SK-N-SH (cell line): ENCODE data around the gene TXNRD2. TPM values are rescaled to one million over a fixed set of nuclear protein-coding genes. Genes with fewer than 3 reads are reported as not detected.

Source experiments
- CTCF ChIA-PET: fragments of 300-600, 350-600 bp; formaldehyde crosslinking; extraction: SDS; loops from one replicate; lab custom pipeline; 2021; lab: Yijun Ruan, JAX
- POLR2A ChIA-PET: fragments of 350-600 bp; sonication (Branson Sonifier 250); formaldehyde crosslinking; extraction: SDS; loops from one replicate; lab custom pipeline; 2020; ENCODE audit warnings: antibody characterized with exemption, inconsistent platforms; lab: Yijun Ruan, JAX
- DNase-seq: peaks from one replicate; pipeline ENCODE4 v3.0.0; 2012
- H2AFZ ChIP-seq: fragments of 200-600 bp; sonication (generic); 2 replicates; pipeline ENCODE4 v1.8.1; 2016; ENCODE audit warnings: antibody characterized with exemption, mild to moderate bottlenecking, low read depth
- H3F3A ChIP-seq: fragments of 200-600 bp; sonication (generic); replicated peaks from 2 replicates; pipeline ENCODE3; 2016; ENCODE audit warnings: antibody characterized with exemption, mild to moderate bottlenecking; ENCODE audit not compliant: insufficient read depth
- H3K27ac ChIP-seq, 2 experiments: fragments of 200-500 bp in 1 of 2; fragments of 200-600 bp in 1 of 2; sonication (Bioruptor generic) in 1 of 2; sonication (generic), shearing (Covaris generic) in 1 of 2; 2 replicates each; pipeline versions ENCODE4 v1.5.1 to v1.6.1; 2014 to 2016; ENCODE audit warnings: low read depth in 2 of 2, inconsistent platforms in 1 of 2, low read length in 1 of 2, mild to moderate bottlenecking in 1 of 2, mixed read lengths in 1 of 2
- H3K27me3 ChIP-seq: fragments of 200-600 bp; sonication (generic), shearing (Covaris generic); 2 replicates; pipeline ENCODE4 v1.6.1; 2016; ENCODE audit warnings: mixed run types; ENCODE audit not compliant: insufficient read depth
- H3K36me3 ChIP-seq, 2 experiments: fragments of 200-500 bp in 1 of 2; fragments of 200-600 bp in 1 of 2; sonication (Bioruptor generic) in 1 of 2; sonication (generic) in 1 of 2; replicated peaks in 1 of 2; 2 replicates each; pipeline versions ENCODE3 to v1.5.1; 2014 to 2016; ENCODE audit warnings: low read length in 1 of 2, mild to moderate bottlenecking in 1 of 2; ENCODE audit not compliant: insufficient read depth in 2 of 2, control insufficient read depth in 1 of 2
- H3K4me1 ChIP-seq, 2 experiments: fragments of 200-500 bp in 1 of 2; fragments of 200-600 bp in 1 of 2; sonication (Bioruptor generic) in 1 of 2; sonication (generic), shearing (Covaris generic) in 1 of 2; 2 replicates each; pipeline versions ENCODE4 v1.5.1 to v1.6.1; 2014 to 2016; ENCODE audit warnings: low read depth in 1 of 2, low read length in 1 of 2, mixed run types in 1 of 2; ENCODE audit not compliant: insufficient read depth in 2 of 2, control insufficient read depth in 1 of 2
- H3K4me2 ChIP-seq: fragments of 200-600 bp; sonication (generic), shearing (Covaris generic); 2 replicates; pipeline ENCODE4 v1.6.1; 2017; ENCODE audit warnings: mixed run types
- H3K4me3 ChIP-seq, 2 experiments: fragments of 200-500 bp in 1 of 2; fragments of 200-600 bp in 1 of 2; sonication (Bioruptor generic) in 1 of 2; sonication (generic), shearing (Covaris generic) in 1 of 2; 2 replicates each; pipeline versions ENCODE4 v1.5.1 to v1.8.1; 2014 to 2016; ENCODE audit warnings: low read depth in 2 of 2, inconsistent platforms in 1 of 2, low read length in 1 of 2, mild to moderate bottlenecking in 1 of 2, mixed read lengths in 1 of 2, moderate library complexity in 1 of 2
- H3K79me2 ChIP-seq: fragments of 200-600 bp; sonication (generic); 2 replicates; pipeline ENCODE4 v1.8.1; 2017; ENCODE audit warnings: mild to moderate bottlenecking; ENCODE audit not compliant: insufficient read depth
- H3K9ac ChIP-seq: fragments of 200-600 bp; sonication (generic); 2 replicates; pipeline ENCODE4 v1.6.1; 2017; ENCODE audit warnings: mixed run types
- H3K9me2 ChIP-seq: fragments of 200-600 bp; sonication (generic); 2 replicates; pipeline ENCODE4 v1.6.1; 2017; ENCODE audit warnings: mixed run types
- H3K9me3 ChIP-seq: fragments of 200-600 bp; sonication (generic); 2 replicates; pipeline ENCODE4 v1.6.1; 2017; ENCODE audit warnings: mixed run types, mild to moderate bottlenecking, moderate library complexity
- H4K20me1 ChIP-seq: fragments of 200-600 bp; sonication (generic); 2 replicates; pipeline ENCODE4 v1.6.1; 2017; ENCODE audit warnings: mild to moderate bottlenecking, mixed run types; ENCODE audit not compliant: insufficient read depth
- CHD2 ChIP-seq: fragments of 150-350 bp; IDR thresholded peaks from 2 replicates; pipeline ENCODE4 v1.6.1; 2018; ENCODE audit warnings: low read length; ENCODE audit not compliant: partially characterized antibody
- CTCF ChIP-seq: fragments of 200-600 bp; sonication (generic); IDR thresholded peaks from 2 replicates; pipeline ENCODE4 v1.6.1; 2017; ENCODE audit warnings: antibody characterized with exemption, mild to moderate bottlenecking, moderate library complexity
- ELF1 ChIP-seq: IDR thresholded peaks from 2 replicates; pipeline ENCODE4 v1.4.0; 2012
- GABPA ChIP-seq: IDR thresholded peaks from 2 replicates; pipeline ENCODE4 v1.4.0; 2012; ENCODE audit warnings: low read depth, mild to moderate bottlenecking
- JUND ChIP-seq: IDR thresholded peaks from 2 replicates; pipeline ENCODE4 v1.4.0; 2012
- MEF2A ChIP-seq: IDR thresholded peaks from 2 replicates; pipeline ENCODE4 v1.4.0; 2012; ENCODE audit warnings: low read depth, borderline replicate concordance
- NFIC ChIP-seq: IDR thresholded peaks from 2 replicates; pipeline ENCODE4 v1.4.0; 2012; ENCODE audit warnings: borderline replicate concordance
- RAD21 ChIP-seq: IDR thresholded peaks from 2 replicates; pipeline ENCODE4 v1.6.1; 2012; ENCODE audit warnings: mild to moderate bottlenecking, low read length
- SIN3A ChIP-seq: IDR thresholded peaks from 2 replicates; pipeline ENCODE4 v1.6.1; 2012; ENCODE audit warnings: low read depth, mild to moderate bottlenecking, low read length, moderate library complexity, borderline replicate concordance
- SMC3 ChIP-seq: IDR thresholded peaks from 2 replicates; pipeline ENCODE4 v1.6.1; 2012; ENCODE audit warnings: low read depth, low read length, improper control_type of control experiment
- TEAD4 ChIP-seq: IDR thresholded peaks from 2 replicates; pipeline ENCODE4 v1.4.0; 2012; ENCODE audit warnings: mild to moderate bottlenecking, borderline replicate concordance; ENCODE audit not compliant: insufficient read depth
- YY1 ChIP-seq: IDR thresholded peaks from 2 replicates; pipeline ENCODE4 v1.4.0; 2012; ENCODE audit warnings: low read depth, mild to moderate bottlenecking
- WGBS: methylation state at CpG from one replicate; pipeline ENCODE4 v1.1.6; 2017; ENCODE audit warnings: low lambda C conversion rate; 5-methylcytosine and 5-hydroxymethylcytosine counted together
- polyA plus RNA-seq, 3 experiments: library from polyadenylated mRNA; depleted of rRNA; stranded (reverse); fragments of >200 nt; gene quantifications; 2 replicates each; pipeline ENCODE4 v1.2.3, GENCODE V29; 2012
- TF ChIP-seq, protein P1 (sequence below): fragments of 150-350 bp; IDR thresholded peaks from 2 replicates; pipeline ENCODE4 v1.6.1; 2017; ENCODE audit warnings: antibody characterized with exemption, low read length, low read depth, borderline replicate concordance
- TF ChIP-seq, protein P2 (sequence below): IDR thresholded peaks from 2 replicates; pipeline ENCODE4; 2012

Gene TXNRD2
- polyA plus RNA-seq, 1 of the 3 experiments (the other 2 are of a cell fraction), result 34.7 TPM

DNA sequence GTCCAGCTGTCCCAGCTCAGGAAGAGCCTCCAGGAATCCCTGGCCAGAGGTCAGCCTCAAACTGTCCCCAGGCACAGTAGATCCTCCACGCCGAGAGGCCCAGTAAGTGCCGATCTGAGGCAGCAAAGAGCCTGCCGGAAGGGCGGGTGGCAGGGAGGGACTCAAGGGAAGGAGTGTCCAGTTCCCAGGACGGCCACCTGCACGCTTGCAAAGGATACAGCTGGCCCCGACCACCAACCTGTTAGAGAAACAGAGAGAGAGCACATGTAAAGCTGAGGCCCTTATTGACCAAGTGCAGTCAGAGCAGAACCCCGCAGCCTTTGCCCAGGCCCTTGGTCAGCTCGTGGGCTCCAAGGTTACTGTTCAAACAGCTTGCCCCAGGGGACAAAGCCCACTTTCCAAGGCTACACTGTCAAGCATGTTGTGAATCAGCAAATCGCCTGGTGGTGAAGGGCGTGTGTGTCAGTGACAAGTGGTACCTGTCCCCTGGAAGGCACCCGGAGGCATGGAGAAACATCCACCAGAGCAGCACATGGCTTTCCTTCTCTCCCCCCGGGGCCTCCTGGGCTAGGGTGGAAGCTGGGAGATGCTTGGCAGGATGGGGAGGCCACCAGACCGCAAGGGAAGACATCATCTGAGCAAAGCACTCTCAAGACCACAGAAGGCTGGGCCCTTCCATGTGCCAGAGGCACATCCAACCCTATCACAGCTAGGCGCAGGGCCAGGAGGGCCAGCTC lies 42.6 kb downstream of the TXNRD2 start (continued):
- TF ChIP-seq, protein P1, sequence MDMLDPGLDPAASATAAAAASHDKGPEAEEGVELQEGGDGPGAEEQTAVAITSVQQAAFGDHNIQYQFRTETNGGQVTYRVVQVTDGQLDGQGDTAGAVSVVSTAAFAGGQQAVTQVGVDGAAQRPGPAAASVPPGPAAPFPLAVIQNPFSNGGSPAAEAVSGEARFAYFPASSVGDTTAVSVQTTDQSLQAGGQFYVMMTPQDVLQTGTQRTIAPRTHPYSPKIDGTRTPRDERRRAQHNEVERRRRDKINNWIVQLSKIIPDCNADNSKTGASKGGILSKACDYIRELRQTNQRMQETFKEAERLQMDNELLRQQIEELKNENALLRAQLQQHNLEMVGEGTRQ, result no peak
- no peak for TF ChIP-seq RAD21
- no peak for TF ChIP-seq SMC3

- H3K36me3 ChIP-seq, result peaks cover 0 to 2% of the 10 kb centered on the region in 2 experiments
- DNase-seq, result no peak
- ChIA-PET CTCF (interaction anchor here (1.1 to 5.5 kb wide), 4 partner anchors 8 to 167 kb away, joined by 3 to 45 read pairs (median 24); no protein-coding TSS in a partner anchor), POLR2A (no interaction called here)
- H3K4me3 ChIP-seq, result no peak overlapping the region
- H3F3A ChIP-seq, result no peaks in the 10 kb centered on the region
- TF ChIP-seq SIN3A (no peak), CTCF (no peak), SMC3 (no peak), MEF2A (no peak), YY1 (no peak), NFIC (no peak), CHD2 (no peak), ELF1 (no peak), TEAD4 (no peak), JUND (no peak), GABPA (no peak)
- TF ChIP-seq, protein P2, sequence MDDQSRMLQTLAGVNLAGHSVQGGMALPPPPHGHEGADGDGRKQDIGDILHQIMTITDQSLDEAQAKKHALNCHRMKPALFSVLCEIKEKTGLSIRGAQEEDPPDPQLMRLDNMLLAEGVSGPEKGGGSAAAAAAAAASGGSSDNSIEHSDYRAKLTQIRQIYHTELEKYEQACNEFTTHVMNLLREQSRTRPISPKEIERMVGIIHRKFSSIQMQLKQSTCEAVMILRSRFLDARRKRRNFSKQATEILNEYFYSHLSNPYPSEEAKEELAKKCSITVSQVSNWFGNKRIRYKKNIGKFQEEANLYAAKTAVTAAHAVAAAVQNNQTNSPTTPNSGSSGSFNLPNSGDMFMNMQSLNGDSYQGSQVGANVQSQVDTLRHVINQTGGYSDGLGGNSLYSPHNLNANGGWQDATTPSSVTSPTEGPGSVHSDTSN, result no peak
- H3K4me2 ChIP-seq, result no peak overlapping the region
- H3K27me3 ChIP-seq, result no peaks in the 10 kb centered on the region
- no peak overlapping the region for H3K27ac ChIP-seq
- H3K4me1 ChIP-seq, result peaks cover under 1 to 44% of the 10 kb centered on the region in 2 experiments; a peak in 3 of 4 replicates
- no peaks in the 10 kb centered on the region for H4K20me1 ChIP-seq
- H3K9ac ChIP-seq, result no peak overlapping the region
- H3K9me3 ChIP-seq, result no peaks in the 10 kb centered on the region
- 91% methylated on average over 4 of the region's 7 CpGs for WGBS
- no peaks in the 10 kb centered on the region for H3K9me2 ChIP-seq
- H2AFZ ChIP-seq, result no peak overlapping the region
- no peaks in the 10 kb centered on the region for H3K79me2 ChIP-seq
Observed at GRCh38 chr22:19898145-19898544, 43.5 kb downstream of the TXNRD2 start.
